NT2/D1 (cell line): ENCODE measurements around the gene AK5.

Experiments used
- SUZ12 ChIP-seq: IDR thresholded peaks from 2 replicates; pipeline ENCODE4 v1.6.1; 2011; ENCODE audit not compliant: insufficient read length, insufficient read depth; ENCODE audit errors: extremely low read depth
- YY1 ChIP-seq: IDR thresholded peaks from 2 replicates; pipeline ENCODE4 v1.6.1; 2011; ENCODE audit not compliant: insufficient read length, insufficient read depth
- ZNF274 ChIP-seq: IDR thresholded peaks from 2 replicates; pipeline ENCODE4 v1.6.1; 2011; ENCODE audit warnings: mild to moderate bottlenecking, low read depth, low read length

GRCh38 chr1:77545970-77546369 lies 264.2 kb downstream of the AK5 start:
- no peak for TF ChIP-seq ZNF274
- no peak for TF ChIP-seq YY1
- no peak for TF ChIP-seq SUZ12
